Gastroesophageal sphincter (tissue), 3 donors: Measurements from ENCODE around the gene PPP1R18.

ENCODE experiments used
- CTCF ChIP-seq, 4 experiments: fragments of 200-600 bp in 2 of 4; fragments of 450-650 bp in 2 of 4; sonication (generic) in 1 of 4; IDR thresholded peaks; one replicate each; pipeline ENCODE4 v1.5.1; 2017 to 2019; ENCODE audit warnings: antibody characterized with exemption in 4 of 4, mild to moderate bottlenecking in 2 of 4, moderate library complexity in 2 of 4
- POLR2AphosphoS5 ChIP-seq: sonication (generic); formaldehyde crosslinking; IDR thresholded peaks from one replicate; pipeline ENCODE4 v1.6.1; 2017; ENCODE audit warnings: antibody characterized with exemption

- TF ChIP-seq CTCF (IDR thresholded peaks at IDR 0.05) (no peak), POLR2AphosphoS5 (no peak)
These were observed 27.8 kb upstream of the PPP1R18 start for GRCh38 chr6:30714263-30714662.
